ENCODE results near the gene KRTAP10-1. TPM values are rescaled to one million over a fixed set of nuclear protein-coding genes. Genes with fewer than 3 reads are reported as not detected.
"Not testable (repeated sequence)": the region's sequence is repeated elsewhere in the genome, so short reads cannot be mapped to it uniquely, and the experiment has no call there.

KRTAP10-1 gene
- total RNA-seq, 1 experiment from 2014 or later = not detected

GRCh38 chr21:44506279-44507255 is 33.4 kb downstream of the KRTAP10-1 start:
- H3K9me3 ChIP-seq = no peaks in the 10 kb centered on the region
- no peak overlapping the region for H3K4me3 Mint-ChIP-seq (ENCODE audit: unreplicated experiment)
- intact Hi-C loops (cut with micrococcal nuclease; ENCODE audit: unreplicated experiment) = no loop called here
- no TSS peak for BruUV-seq (replicated peaks)
- ChIA-PET POLR2A (interaction anchor here (0.6 kb wide), 1 partner anchor 287 kb away, joined by 3 read pairs; no protein-coding TSS in a partner anchor), CTCF (interaction anchor here (0.8 to 1.2 kb wide), 2 partner anchors 236 to 286 kb away, joined by 3 to 5 read pairs; no protein-coding TSS in a partner anchor)
- H3K9me3 Mint-ChIP-seq (ENCODE audit: unreplicated experiment) = no peaks in the 10 kb centered on the region
- no peaks in the 10 kb centered on the region for H3K36me3 ChIP-seq (ENCODE audit: control insufficient read depth, insufficient read depth, low read length)
- H3K36me3 Mint-ChIP-seq (ENCODE audit: insufficient read depth, unreplicated experiment) = no peaks in the 10 kb centered on the region
- no peaks in the 10 kb centered on the region for H3K27me3 ChIP-seq (replicated peaks; ENCODE audit: control insufficient read depth, insufficient read depth, low read length)
- H3K4me1 Mint-ChIP-seq (ENCODE audit: low read depth, unreplicated experiment) = no peaks in the 10 kb centered on the region
- H3K4me3 ChIP-seq (ENCODE audit: low read depth, low read length) = no peak overlapping the region
- H3K4me1 ChIP-seq = peaks cover 9% of the 10 kb centered on the region
- H3K27me3 Mint-ChIP-seq (ENCODE audit: insufficient read depth, unreplicated experiment) = no peaks in the 10 kb centered on the region
- DNase-seq = no peak
- no peak for TF ChIP-seq CTCF (IDR thresholded peaks at IDR 0.05; ENCODE audit: insufficient read depth in 1 of 2, low read depth in 1 of 2, low read length in 1 of 2, severe bottlenecking in 1 of 2, unreplicated experiment in 1 of 2)
- no peak overlapping the region for H3K27ac Mint-ChIP-seq (ENCODE audit: unreplicated experiment)

GRCh38 chr21:44505673-44506278 is 34.2 kb downstream of the KRTAP10-1 start:
- ChIA-PET POLR2A (interaction anchor here (0.6 kb wide), 1 partner anchor 288 kb away, joined by 3 read pairs; no protein-coding TSS in a partner anchor), CTCF (interaction anchor here (0.6 to 1.2 kb wide), 4 partner anchors 235 to 409 kb away, joined by 3 to 5 read pairs (median 4); no protein-coding TSS in a partner anchor)
- Histone ChIP-seq H3K4me3 (ENCODE audit: low read depth, low read length) (no peak overlapping the region), H3K36me3 (ENCODE audit: control insufficient read depth, insufficient read depth, low read length) (no peaks in the 10 kb centered on the region), H3K9me3 (no peaks in the 10 kb centered on the region), H3K4me1 (peaks cover 9% of the 10 kb centered on the region), H3K27me3 (replicated peaks; ENCODE audit: control insufficient read depth, insufficient read depth, low read length) (no peaks in the 10 kb centered on the region)
- no peaks in the 10 kb centered on the region for H3K4me1 Mint-ChIP-seq (ENCODE audit: low read depth, unreplicated experiment)
- no peak for TF ChIP-seq CTCF (IDR thresholded peaks at IDR 0.05; ENCODE audit: insufficient read depth in 1 of 2, low read depth in 1 of 2, low read length in 1 of 2, severe bottlenecking in 1 of 2, unreplicated experiment in 1 of 2)
- intact Hi-C loops (cut with micrococcal nuclease; ENCODE audit: unreplicated experiment) = no loop called here
- peak; percentile 35 to 64 for DNase-seq
- no peaks in the 10 kb centered on the region for H3K27me3 Mint-ChIP-seq (ENCODE audit: insufficient read depth, unreplicated experiment)
- no TSS peak for BruUV-seq (replicated peaks)
- no peak overlapping the region for H3K4me3 Mint-ChIP-seq (ENCODE audit: unreplicated experiment)
- no peaks in the 10 kb centered on the region for H3K9me3 Mint-ChIP-seq (ENCODE audit: unreplicated experiment)
- peak overlapping the region; percentile 35 for H3K27ac Mint-ChIP-seq (ENCODE audit: unreplicated experiment)
- no peaks in the 10 kb centered on the region for H3K36me3 Mint-ChIP-seq (ENCODE audit: insufficient read depth, unreplicated experiment)

GRCh38 chr21:44503901-44504399 is 36.0 kb downstream of the KRTAP10-1 start:
- H3K9me3 Mint-ChIP-seq (ENCODE audit: unreplicated experiment) = no peaks in the 10 kb centered on the region
- H3K27me3 Mint-ChIP-seq (ENCODE audit: insufficient read depth, unreplicated experiment) = no peaks in the 10 kb centered on the region
- H3K4me3 Mint-ChIP-seq (ENCODE audit: unreplicated experiment) = no peak overlapping the region
- no TSS peak for BruUV-seq (replicated peaks)
- intact Hi-C loops (cut with micrococcal nuclease; ENCODE audit: unreplicated experiment) = no loop called here
- no peak overlapping the region for H3K4me3 ChIP-seq (ENCODE audit: low read depth, low read length)
- H3K27ac Mint-ChIP-seq (ENCODE audit: unreplicated experiment) = no peak overlapping the region
- TF ChIP-seq CTCF (IDR thresholded peaks at IDR 0.05; ENCODE audit: insufficient read depth in 1 of 2, low read depth in 1 of 2, low read length in 1 of 2, severe bottlenecking in 1 of 2, unreplicated experiment in 1 of 2) = no peak
- no peaks in the 10 kb centered on the region for H3K36me3 ChIP-seq (ENCODE audit: control insufficient read depth, insufficient read depth, low read length)
- no peaks in the 10 kb centered on the region for H3K4me1 Mint-ChIP-seq (ENCODE audit: low read depth, unreplicated experiment)
- no peaks in the 10 kb centered on the region for H3K27me3 ChIP-seq (replicated peaks; ENCODE audit: control insufficient read depth, insufficient read depth, low read length)
- CTCF ChIA-PET = no interaction called here
- no peak for DNase-seq
- POLR2A ChIA-PET = no interaction called here
- H3K4me1 ChIP-seq = peaks cover 9% of the 10 kb centered on the region
- H3K36me3 Mint-ChIP-seq (ENCODE audit: insufficient read depth, unreplicated experiment) = no peaks in the 10 kb centered on the region
- H3K9me3 ChIP-seq = no peaks in the 10 kb centered on the region

GRCh38 chr21:44503006-44503889 is 36.7 kb downstream of the KRTAP10-1 start:
- H3K36me3 Mint-ChIP-seq (ENCODE audit: insufficient read depth, unreplicated experiment); H3K9me3 ChIP-seq; BruUV-seq (replicated peaks); H3K27me3 ChIP-seq (replicated peaks; ENCODE audit: control insufficient read depth, insufficient read depth, low read length); H3K4me3 Mint-ChIP-seq (ENCODE audit: unreplicated experiment); H3K27me3 Mint-ChIP-seq (ENCODE audit: insufficient read depth, unreplicated experiment); H3K36me3 ChIP-seq (ENCODE audit: control insufficient read depth, insufficient read depth, low read length); POLR2A ChIA-PET; H3K27ac Mint-ChIP-seq (ENCODE audit: unreplicated experiment); H3K4me3 ChIP-seq (ENCODE audit: low read depth, low read length); CTCF ChIA-PET; intact Hi-C loops (cut with micrococcal nuclease; ENCODE audit: unreplicated experiment); H3K4me1 Mint-ChIP-seq (ENCODE audit: low read depth, unreplicated experiment); H3K4me1 ChIP-seq; H3K9me3 Mint-ChIP-seq (ENCODE audit: unreplicated experiment); DNase-seq: not testable (repeated sequence)
